Measurements from ENCODE around the gene CRYGC. TPM values are rescaled to one million over a fixed set of nuclear protein-coding genes. Genes with fewer than 3 reads are reported as not detected.
"Not testable (repeated sequence)": the region's sequence is repeated elsewhere in the genome, so short reads cannot be mapped to it uniquely, and the experiment has no call there.

CRYGC gene
- total RNA-seq, 2 donors from 2014 or later, result not detected

DNA sequence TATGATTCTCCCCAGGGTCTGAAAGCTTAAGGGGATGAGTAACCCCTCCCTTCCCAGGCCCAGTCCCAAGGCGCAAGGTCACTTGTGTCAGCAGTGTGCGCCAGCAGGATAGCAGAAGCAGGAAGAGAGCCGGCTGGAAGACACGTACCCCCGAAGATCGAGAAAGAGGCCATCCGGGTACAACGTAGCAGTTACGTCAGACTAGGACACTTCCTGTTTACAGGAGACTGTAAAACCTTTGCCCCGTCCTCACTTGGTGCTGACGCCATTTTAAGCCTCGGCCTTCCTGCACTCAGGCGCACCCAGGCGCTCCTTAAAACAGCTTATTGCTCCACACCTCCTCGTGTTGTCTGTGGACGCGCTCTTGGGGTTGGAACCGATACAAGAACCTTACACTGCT lies 9.8 kb upstream of the CRYGC start:
- peaks cover 19% of the 10 kb centered on the region for H3K4me1 Mint-ChIP-seq
- TF ChIP-seq, protein P1, sequence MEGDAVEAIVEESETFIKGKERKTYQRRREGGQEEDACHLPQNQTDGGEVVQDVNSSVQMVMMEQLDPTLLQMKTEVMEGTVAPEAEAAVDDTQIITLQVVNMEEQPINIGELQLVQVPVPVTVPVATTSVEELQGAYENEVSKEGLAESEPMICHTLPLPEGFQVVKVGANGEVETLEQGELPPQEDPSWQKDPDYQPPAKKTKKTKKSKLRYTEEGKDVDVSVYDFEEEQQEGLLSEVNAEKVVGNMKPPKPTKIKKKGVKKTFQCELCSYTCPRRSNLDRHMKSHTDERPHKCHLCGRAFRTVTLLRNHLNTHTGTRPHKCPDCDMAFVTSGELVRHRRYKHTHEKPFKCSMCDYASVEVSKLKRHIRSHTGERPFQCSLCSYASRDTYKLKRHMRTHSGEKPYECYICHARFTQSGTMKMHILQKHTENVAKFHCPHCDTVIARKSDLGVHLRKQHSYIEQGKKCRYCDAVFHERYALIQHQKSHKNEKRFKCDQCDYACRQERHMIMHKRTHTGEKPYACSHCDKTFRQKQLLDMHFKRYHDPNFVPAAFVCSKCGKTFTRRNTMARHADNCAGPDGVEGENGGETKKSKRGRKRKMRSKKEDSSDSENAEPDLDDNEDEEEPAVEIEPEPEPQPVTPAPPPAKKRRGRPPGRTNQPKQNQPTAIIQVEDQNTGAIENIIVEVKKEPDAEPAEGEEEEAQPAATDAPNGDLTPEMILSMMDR (conservative IDR thresholded peaks at IDR 0.05), result no peak
- no peak overlapping the region for H3K27ac ChIP-seq (ENCODE audit: low read depth, low read length)
- 90 to 92% methylated on average over 18 of the region's 18 CpGs for WGBS, 2 experiments (ENCODE audit: insufficient coverage in 1 of 2, insufficient read length in 1 of 2)
- H3K4me1 ChIP-seq (ENCODE audit: control insufficient read depth, insufficient read depth, low read length), result peaks cover 5% of the 10 kb centered on the region
- H3K27ac Mint-ChIP-seq, result no peak overlapping the region
- H3K36me3 ChIP-seq (ENCODE audit: control insufficient read depth, insufficient read depth, low read length), result no peaks in the 10 kb centered on the region
- H3K4me3 ChIP-seq (ENCODE audit: low read length), result no peak overlapping the region
- H3K36me3 Mint-ChIP-seq (ENCODE audit: low read depth), result peaks cover 8% of the 10 kb centered on the region
- peaks cover 63% of the 10 kb centered on the region for H3K9me3 ChIP-seq (ENCODE audit: control insufficient read depth, low read length)
- no peaks in the 10 kb centered on the region for H3K27me3 Mint-ChIP-seq (ENCODE audit: insufficient read depth)
- H3K9ac ChIP-seq (ENCODE audit: extremely low read depth, low read length, poor library complexity, severe bottlenecking), result no peak overlapping the region
- no peak for DNase-seq
- H3K4me3 Mint-ChIP-seq, result no peak overlapping the region
- no peaks in the 10 kb centered on the region for H3K27me3 ChIP-seq (ENCODE audit: control insufficient read depth, insufficient read depth, low read length, poor library complexity, severe bottlenecking)
- H3K9me3 Mint-ChIP-seq, result peaks cover 60% of the 10 kb centered on the region

DNA sequence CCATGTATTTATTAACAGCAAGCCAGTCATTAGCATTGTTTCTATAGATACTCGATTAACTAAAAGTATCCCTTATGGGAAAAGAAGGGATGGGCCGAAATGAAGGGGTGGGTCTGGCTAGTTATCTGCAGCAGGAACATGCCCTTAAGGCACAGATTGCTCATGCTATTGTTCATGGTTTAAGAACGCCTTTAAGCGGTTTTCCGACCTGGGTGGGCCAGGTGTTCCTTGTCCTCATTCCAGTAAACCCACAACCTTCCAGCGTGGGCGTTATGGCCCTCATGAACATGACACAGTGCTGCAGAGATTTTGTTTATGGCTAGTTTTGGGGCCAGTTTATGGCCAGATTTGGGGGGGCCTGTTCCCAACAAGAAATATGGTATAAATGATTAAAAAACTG lies 8.7 kb upstream of the CRYGC start:
- 91 to 100% methylated on average over 2 to 7 of the region's 7 CpGs for WGBS, 2 experiments (ENCODE audit: insufficient coverage in 1 of 2, insufficient read length in 1 of 2)
- not testable (repeated sequence) for H3K4me3 Mint-ChIP-seq; H3K27ac Mint-ChIP-seq; H3K27ac ChIP-seq (ENCODE audit: low read depth, low read length); H3K4me1 ChIP-seq (ENCODE audit: control insufficient read depth, insufficient read depth, low read length); DNase-seq; H3K4me3 ChIP-seq (ENCODE audit: low read length); H3K36me3 Mint-ChIP-seq (ENCODE audit: low read depth); H3K36me3 ChIP-seq (ENCODE audit: control insufficient read depth, insufficient read depth, low read length); H3K9ac ChIP-seq (ENCODE audit: extremely low read depth, low read length, poor library complexity, severe bottlenecking); H3K27me3 ChIP-seq (ENCODE audit: control insufficient read depth, insufficient read depth, low read length, poor library complexity, severe bottlenecking); H3K27me3 Mint-ChIP-seq (ENCODE audit: insufficient read depth)
- H3K9me3 Mint-ChIP-seq, result peaks cover 49% of the 10 kb centered on the region
- peaks cover 54% of the 10 kb centered on the region for H3K9me3 ChIP-seq (ENCODE audit: control insufficient read depth, low read length)
- peaks cover 17% of the 10 kb centered on the region for H3K4me1 Mint-ChIP-seq

DNA sequence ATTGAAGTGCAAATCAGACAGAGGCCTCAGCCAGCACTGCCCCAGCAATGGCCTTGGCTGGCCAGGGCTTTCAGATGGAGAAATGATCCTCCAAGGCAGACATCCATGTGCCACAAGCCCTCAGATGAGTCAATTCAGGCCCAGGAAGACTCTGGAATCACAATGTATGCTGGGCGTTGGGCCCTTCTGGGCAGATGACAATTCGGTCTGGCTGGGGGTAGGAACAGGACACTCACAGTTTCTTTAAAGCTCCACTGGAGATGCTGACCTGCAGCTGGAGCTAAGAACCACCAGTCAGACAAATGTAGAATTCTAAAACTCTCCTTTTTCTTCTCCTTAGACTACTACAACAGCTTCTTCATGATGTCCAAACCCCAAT lies 7.1 kb upstream of the CRYGC start:
- peaks cover 44% of the 10 kb centered on the region for H3K9me3 Mint-ChIP-seq

More for the DNA sequence above, 7.1 kb upstream of the CRYGC start:
- peaks cover 8% of the 10 kb centered on the region for H3K36me3 Mint-ChIP-seq (ENCODE audit: low read depth)
- no peaks in the 10 kb centered on the region for H3K36me3 ChIP-seq (ENCODE audit: control insufficient read depth, insufficient read depth, low read length)
- 87 to 100% methylated on average over 2 of the region's 2 CpGs for WGBS, 2 experiments (ENCODE audit: insufficient coverage in 1 of 2, insufficient read length in 1 of 2)
- H3K9ac ChIP-seq (ENCODE audit: extremely low read depth, low read length, poor library complexity, severe bottlenecking), result no peak overlapping the region
- H3K4me3 ChIP-seq (ENCODE audit: low read length), result no peak overlapping the region
- peaks cover 8% of the 10 kb centered on the region for H3K4me1 Mint-ChIP-seq
- DNase-seq, result no peak
- H3K27ac Mint-ChIP-seq, result no peak overlapping the region
- TF ChIP-seq, protein P1 (conservative IDR thresholded peaks at IDR 0.05), result no peak
- peaks cover 50% of the 10 kb centered on the region for H3K9me3 ChIP-seq (ENCODE audit: control insufficient read depth, low read length)
- no peaks in the 10 kb centered on the region for H3K4me1 ChIP-seq (ENCODE audit: control insufficient read depth, insufficient read depth, low read length)
- H3K27me3 ChIP-seq (ENCODE audit: control insufficient read depth, insufficient read depth, low read length, poor library complexity, severe bottlenecking), result no peaks in the 10 kb centered on the region
- no peak overlapping the region for H3K4me3 Mint-ChIP-seq
- H3K27me3 Mint-ChIP-seq (ENCODE audit: insufficient read depth), result no peaks in the 10 kb centered on the region
- no peak overlapping the region for H3K27ac ChIP-seq (ENCODE audit: low read depth, low read length)
